H9 (cell line): ENCODE measurements around the gene TMEM254. TPM values are rescaled to one million over a fixed set of nuclear protein-coding genes. Genes with fewer than 3 reads are reported as not detected.
"Not testable (repeated sequence)": the region's sequence is repeated elsewhere in the genome, so short reads cannot be mapped to it uniquely, and the experiment has no call there.

ENCODE experiments used
- DNase-seq: peaks from one replicate; pipeline ENCODE4 v3.0.0-alpha.2; 2017
- H2AFZ ChIP-seq: one replicate; pipeline ENCODE4 v1.6.1; 2013; ENCODE audit warnings: mild to moderate bottlenecking, low read length, control low read depth, moderate library complexity
- H2AK5ac ChIP-seq: 2 replicates; pipeline ENCODE4 v1.6.1; 2013; ENCODE audit warnings: low read length, control low read depth, mixed read lengths; ENCODE audit not compliant: insufficient read length
- H2BK120ac ChIP-seq: one replicate; pipeline ENCODE4 v1.6.1; 2013; ENCODE audit warnings: low read depth, mild to moderate bottlenecking, low read length, control low read depth, inconsistent platforms; ENCODE audit not compliant: poor library complexity, severe bottlenecking
- H2BK12ac ChIP-seq: 2 replicates; pipeline ENCODE4 v1.6.1; 2013; ENCODE audit warnings: low read length, control low read depth, mixed read lengths, low read depth; ENCODE audit not compliant: insufficient read length
- H2BK15ac ChIP-seq: 2 replicates; pipeline ENCODE4 v1.6.1; 2013; ENCODE audit warnings: low read depth, low read length, control low read depth
- H2BK20ac ChIP-seq: one replicate; pipeline ENCODE4 v1.6.1; 2013; ENCODE audit warnings: low read depth, mild to moderate bottlenecking, low read length, control low read depth, inconsistent platforms; ENCODE audit not compliant: poor library complexity, severe bottlenecking
- H2BK5ac ChIP-seq: 2 replicates; pipeline ENCODE4 v1.6.1; 2013; ENCODE audit warnings: low read length, control low read depth, mixed read lengths; ENCODE audit not compliant: insufficient read length
- H3K14ac ChIP-seq: 2 replicates; pipeline ENCODE4 v1.6.1; 2013; ENCODE audit warnings: low read length, control low read depth; ENCODE audit not compliant: insufficient read depth
- H3K18ac ChIP-seq: 2 replicates; pipeline ENCODE4 v1.6.1; 2013; ENCODE audit warnings: low read depth, mild to moderate bottlenecking, mixed read lengths, low read length, control low read depth; ENCODE audit not compliant: insufficient read length
- H3K23ac ChIP-seq: 2 replicates; pipeline ENCODE4 v1.6.1; 2013; ENCODE audit warnings: low read length, control low read depth, mixed read lengths, low read depth; ENCODE audit not compliant: insufficient read length
- H3K23me2 ChIP-seq: 2 replicates; pipeline ENCODE4 v1.6.1; 2013; ENCODE audit warnings: low read depth, mild to moderate bottlenecking, mixed read lengths, low read length, control low read depth; ENCODE audit not compliant: insufficient read length, poor library complexity, severe bottlenecking
- H3K27ac ChIP-seq: 2 replicates; pipeline ENCODE4 v1.5.1; 2013; ENCODE audit warnings: low read length, control low read depth, mixed read lengths, low read depth; ENCODE audit not compliant: insufficient read length
- H3K27me3 ChIP-seq: 2 replicates; pipeline ENCODE4 v1.6.1; 2013; ENCODE audit warnings: low read length, control low read depth, inconsistent platforms; ENCODE audit not compliant: insufficient read depth
- H3K4ac ChIP-seq: 2 replicates; pipeline ENCODE4 v1.6.1; 2013; ENCODE audit warnings: low read depth, mild to moderate bottlenecking, control low read depth, inconsistent platforms, low read length, moderate library complexity
- H3K4me1 ChIP-seq: 2 replicates; pipeline ENCODE4 v1.6.1; 2013; ENCODE audit warnings: low read length, control low read depth, inconsistent platforms; ENCODE audit not compliant: insufficient read depth
- H3K4me2 ChIP-seq: 2 replicates; pipeline ENCODE4 v1.6.1; 2013; ENCODE audit warnings: low read length, control low read depth, mixed read lengths; ENCODE audit not compliant: insufficient read length, insufficient read depth
- H3K56ac ChIP-seq: 2 replicates; pipeline ENCODE4 v1.6.1; 2013; ENCODE audit warnings: low read depth, mild to moderate bottlenecking, mixed read lengths, low read length, control low read depth; ENCODE audit not compliant: insufficient read length
- H3K79me1 ChIP-seq: 2 replicates; pipeline ENCODE4 v1.6.1; 2013; ENCODE audit warnings: low read depth, mild to moderate bottlenecking, moderate library complexity, low read length, control low read depth, inconsistent platforms; ENCODE audit not compliant: insufficient read depth, poor library complexity, severe bottlenecking
- H3K79me2 ChIP-seq: 2 replicates; pipeline ENCODE4 v1.6.1; 2013; ENCODE audit warnings: low read length, control low read depth, inconsistent platforms; ENCODE audit not compliant: insufficient read depth
- H3K9ac ChIP-seq: 2 replicates; pipeline ENCODE4 v1.6.1; 2013; ENCODE audit warnings: low read length, control low read depth, mixed read lengths; ENCODE audit not compliant: insufficient read length; ENCODE audit errors: extremely low read depth
- H3K9me3 ChIP-seq: one replicate; pipeline ENCODE4 v1.6.1; 2013; ENCODE audit warnings: low read depth, low read length, inconsistent platforms; ENCODE audit not compliant: control insufficient read depth
- H3T11ph ChIP-seq: one replicate; pipeline ENCODE4 v1.6.1; 2013; ENCODE audit warnings: mild to moderate bottlenecking, low read length, control low read depth, inconsistent platforms
- H4K20me1 ChIP-seq: one replicate; pipeline ENCODE4 v1.6.1; 2013; ENCODE audit not compliant: control insufficient read depth, insufficient read length, insufficient read depth
- H4K5ac ChIP-seq: 2 replicates; pipeline ENCODE4 v1.6.1; 2013; ENCODE audit warnings: low read depth, mild to moderate bottlenecking, mixed read lengths, low read length, control low read depth; ENCODE audit not compliant: insufficient read length
- H4K8ac ChIP-seq: replicated peaks from 2 replicates; pipeline ENCODE4 v1.6.1; 2013; ENCODE audit warnings: low read length, control low read depth, mixed read lengths, low read depth; ENCODE audit not compliant: insufficient read length
- H4K91ac ChIP-seq: 2 replicates; pipeline ENCODE4 v1.6.1; 2013; ENCODE audit warnings: low read depth, mild to moderate bottlenecking, moderate library complexity, mixed read lengths, low read length, control low read depth; ENCODE audit not compliant: insufficient read length
- H3K27ac Mint-ChIP-seq, 3 experiments: 2 replicates in 2 of 3; 3 replicates in 1 of 3; pipeline ENCODE4 v1.8.0; 2020 to 2021; ENCODE audit warnings: mixed read lengths in 3 of 3, mild to moderate bottlenecking in 1 of 3, moderate library complexity in 1 of 3
- H3K27me3 Mint-ChIP-seq: 2 replicates; pipeline ENCODE4 v1.8.0; 2021; ENCODE audit warnings: low read depth, mild to moderate bottlenecking, moderate library complexity, mixed read lengths
- H3K36me3 Mint-ChIP-seq, 3 experiments: 2 replicates in 2 of 3; 3 replicates in 1 of 3; pipeline ENCODE4 v1.8.0; 2020 to 2021; ENCODE audit warnings: low read depth in 3 of 3, mixed read lengths in 3 of 3; ENCODE audit not compliant: insufficient read depth in 1 of 3
- H3K4me1 Mint-ChIP-seq, 2 experiments: 2 replicates each; pipeline ENCODE4 v1.8.0; 2020; ENCODE audit warnings: mixed read lengths in 2 of 2
- H3K4me3 Mint-ChIP-seq, 2 experiments: 2 replicates in 1 of 2; 3 replicates in 1 of 2; pipeline ENCODE4 v1.8.0; 2020 to 2021; ENCODE audit warnings: mild to moderate bottlenecking in 2 of 2, mixed read lengths in 2 of 2, moderate library complexity in 1 of 2
- H3K9me3 Mint-ChIP-seq, 2 experiments: 2 replicates in 1 of 2; 3 replicates in 1 of 2; pipeline ENCODE4 v1.8.0; 2020; ENCODE audit warnings: mild to moderate bottlenecking in 2 of 2, mixed read lengths in 2 of 2, moderate library complexity in 1 of 2
- CTCF ChIP-seq: fragments of 200-600 bp; sonication (generic); conservative IDR thresholded peaks from 3 replicates; pipeline ENCODE4 v1.8.0; 2021; ENCODE audit warnings: antibody characterized with exemption, mild to moderate bottlenecking
- WGBS: extraction: QIAGEN DNeasy Blood & Tissue Kit; methylation state at CpG from one replicate; pipeline ENCODE4 v1.1.7; 2013; ENCODE audit warnings: missing lambda C conversion rate, low lambda C conversion rate, mixed read lengths; ENCODE audit not compliant: insufficient read length; ENCODE audit errors: extremely low coverage; 5-methylcytosine and 5-hydroxymethylcytosine counted together
- total RNA-seq: library from RNA; stranded (reverse); gene quantifications from 2 replicates; pipeline ENCODE4 v1.2.1, GENCODE V29; 2021

Gene TMEM254
- total RNA-seq, 1 experiment from 2014 or later: 20.3 TPM

- H2BK120ac ChIP-seq: no peak overlapping the region
- peaks cover 28% of the 10 kb centered on the region for H3K27me3 Mint-ChIP-seq
- H3K4me2 ChIP-seq: peak overlapping the region; percentile 51
- no peak overlapping the region for H2BK12ac ChIP-seq
- peaks cover 4% of the 10 kb centered on the region for H3K23me2 ChIP-seq
- no peak overlapping the region for H3K18ac ChIP-seq
- no peak overlapping the region for H2AFZ ChIP-seq
- H2AK5ac ChIP-seq: no peak overlapping the region
- no peak overlapping the region for H3K27ac Mint-ChIP-seq
- TF ChIP-seq CTCF: no peak
- peak overlapping the region; percentile 68 to 77 for H3K4me3 Mint-ChIP-seq
- H4K8ac ChIP-seq: no peak overlapping the region
- H4K5ac ChIP-seq: no peak overlapping the region
- H3K4ac ChIP-seq: no peak overlapping the region
- no peaks in the 10 kb centered on the region for H3K79me2 ChIP-seq
- no peaks in the 10 kb centered on the region for H4K20me1 ChIP-seq
- 0 out of 2 replicates have a peak, but pooled peaks cover 3% of the 10 kb centered on the region for H3K4me1 ChIP-seq
- no peaks in the 10 kb centered on the region; the same call in 1 of the 2 replicates for H3K27me3 ChIP-seq
- H2BK20ac ChIP-seq: no peak overlapping the region
- H3K4me1 Mint-ChIP-seq: peaks cover 24 to 31% of the 10 kb centered on the region in 2 experiments
- H3K9ac ChIP-seq: peak overlapping the region; percentile 2
- no peak overlapping the region for H2BK5ac ChIP-seq
- H3K27ac ChIP-seq: no peak overlapping the region
- 0 out of 5 replicates have a peak, but pooled peaks cover 0 to 3% of the 10 kb centered on the region in 2 experiments for H3K9me3 Mint-ChIP-seq
- peak; percentile 38 for DNase-seq
- no peak overlapping the region for H3K23ac ChIP-seq
- WGBS: no CpG with 5 or more reads among the region's 6 CpGs
- no peaks in the 10 kb centered on the region for H3K79me1 ChIP-seq
- no peak overlapping the region for H3K14ac ChIP-seq
- H4K91ac ChIP-seq: no peak overlapping the region
- H2BK15ac ChIP-seq: no peak overlapping the region
- no peak overlapping the region for H3T11ph ChIP-seq
- H3K56ac ChIP-seq: no peak overlapping the region
- no peaks in the 10 kb centered on the region for H3K9me3 ChIP-seq
- H3K36me3 Mint-ChIP-seq: no peaks in the 10 kb centered on the region; a peak in 1 of 7 replicates
Observed at GRCh38 chr10:80133206-80133605, 54.7 kb downstream of the TMEM254 start.

- H3K36me3 Mint-ChIP-seq, H4K8ac ChIP-seq, H3K27me3 ChIP-seq, H4K5ac ChIP-seq, H3K27ac ChIP-seq, H2BK12ac ChIP-seq, H3K4me2 ChIP-seq, H2AFZ ChIP-seq, H4K91ac ChIP-seq, H3K9me3 ChIP-seq, H2BK15ac ChIP-seq, H4K20me1 ChIP-seq, H2AK5ac ChIP-seq, H3K4ac ChIP-seq, H3K79me2 ChIP-seq, H2BK120ac ChIP-seq, DNase-seq, H2BK5ac ChIP-seq, H3K14ac ChIP-seq, H3T11ph ChIP-seq, H3K9me3 Mint-ChIP-seq, H2BK20ac ChIP-seq, H3K56ac ChIP-seq, H3K79me1 ChIP-seq, H3K27ac Mint-ChIP-seq, H3K23ac ChIP-seq, H3K18ac ChIP-seq, H3K23me2 ChIP-seq, H3K4me1 ChIP-seq: not testable (repeated sequence)
- WGBS: no CpG with 5 or more reads among the region's 9 CpGs
- H3K4me1 Mint-ChIP-seq: peaks cover 24 to 32% of the 10 kb centered on the region in 2 experiments
- H3K4me3 Mint-ChIP-seq: peak overlapping the region in 1 of 2 experiments; percentile 77; a peak in 3 of 5 replicates
- peak overlapping the region; percentile 2 for H3K9ac ChIP-seq
- peaks cover 28% of the 10 kb centered on the region for H3K27me3 Mint-ChIP-seq
Observed at GRCh38 chr10:80133687-80134086, 55.2 kb downstream of the TMEM254 start.
